Measurements from ENCODE around the gene FASTKD2. TPM values are rescaled to one million over a fixed set of nuclear protein-coding genes. Genes with fewer than 3 reads are reported as not detected.
"Not testable (repeated sequence)": the region's sequence is repeated elsewhere in the genome, so short reads cannot be mapped to it uniquely, and the experiment has no call there.

The FASTKD2 gene
- total and polyA plus RNA-seq, 4 donors, result 9.8 to 41.4 (median 20.2) TPM

DNA sequence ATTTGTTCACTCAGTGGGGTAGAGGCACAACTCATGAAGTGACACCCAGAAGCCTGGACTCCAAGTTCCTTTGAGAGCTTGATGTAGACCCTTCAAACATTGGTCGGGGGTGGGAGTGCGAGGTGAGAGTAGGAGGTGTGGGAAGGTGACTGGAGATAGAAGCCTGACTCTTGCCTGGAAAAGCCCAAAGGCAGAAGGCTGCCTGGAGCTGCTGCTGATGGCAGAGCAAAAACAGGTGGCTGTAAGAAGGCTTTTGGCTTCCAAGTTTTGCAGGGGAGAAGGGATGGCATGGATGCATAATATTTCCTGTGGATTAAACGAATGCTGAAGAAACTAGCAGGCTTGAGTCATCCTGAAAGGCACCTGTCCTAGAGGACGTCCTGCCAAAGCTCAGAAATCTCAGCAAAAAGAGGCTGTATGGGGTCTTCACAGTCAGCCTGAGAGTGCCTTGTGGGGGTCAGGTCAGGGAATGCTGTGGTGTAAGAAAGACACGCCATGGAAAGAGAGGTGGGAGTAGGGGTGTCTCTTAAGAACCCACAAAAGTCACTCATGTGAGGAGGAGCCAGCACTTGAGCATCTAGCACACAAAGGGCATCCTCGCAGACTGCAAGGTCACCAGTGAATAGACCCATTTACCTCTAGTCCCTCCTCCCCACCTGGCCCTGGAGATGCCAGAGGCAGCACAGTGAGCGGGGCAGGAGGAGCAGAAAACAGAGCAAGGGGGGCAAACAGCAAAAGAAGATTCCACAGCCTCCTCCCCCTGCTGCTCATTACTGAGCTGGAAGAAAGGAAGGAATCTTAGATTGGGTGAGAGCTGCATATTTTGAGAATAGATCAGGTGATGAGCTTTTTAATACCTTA is 37.5 kb downstream of the FASTKD2 start:
- TF ChIP-seq, protein P1, sequence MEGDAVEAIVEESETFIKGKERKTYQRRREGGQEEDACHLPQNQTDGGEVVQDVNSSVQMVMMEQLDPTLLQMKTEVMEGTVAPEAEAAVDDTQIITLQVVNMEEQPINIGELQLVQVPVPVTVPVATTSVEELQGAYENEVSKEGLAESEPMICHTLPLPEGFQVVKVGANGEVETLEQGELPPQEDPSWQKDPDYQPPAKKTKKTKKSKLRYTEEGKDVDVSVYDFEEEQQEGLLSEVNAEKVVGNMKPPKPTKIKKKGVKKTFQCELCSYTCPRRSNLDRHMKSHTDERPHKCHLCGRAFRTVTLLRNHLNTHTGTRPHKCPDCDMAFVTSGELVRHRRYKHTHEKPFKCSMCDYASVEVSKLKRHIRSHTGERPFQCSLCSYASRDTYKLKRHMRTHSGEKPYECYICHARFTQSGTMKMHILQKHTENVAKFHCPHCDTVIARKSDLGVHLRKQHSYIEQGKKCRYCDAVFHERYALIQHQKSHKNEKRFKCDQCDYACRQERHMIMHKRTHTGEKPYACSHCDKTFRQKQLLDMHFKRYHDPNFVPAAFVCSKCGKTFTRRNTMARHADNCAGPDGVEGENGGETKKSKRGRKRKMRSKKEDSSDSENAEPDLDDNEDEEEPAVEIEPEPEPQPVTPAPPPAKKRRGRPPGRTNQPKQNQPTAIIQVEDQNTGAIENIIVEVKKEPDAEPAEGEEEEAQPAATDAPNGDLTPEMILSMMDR (IDR thresholded peaks at IDR 0.05; ENCODE audit: control extremely low read depth, extremely low read depth), result no peak
- Histone ChIP-seq H3K27ac (ENCODE audit: low read depth in 1 of 2, low read length in 1 of 2) (no peak overlapping the region), H3K4me3 (no peak overlapping the region), H3K36me3 (ENCODE audit: control insufficient read depth in 4 of 4, insufficient read depth in 4 of 4, low read length in 4 of 4) (no peaks in the 10 kb centered on the region), H3K27me3 (ENCODE audit: control insufficient read depth in 3 of 3, insufficient read depth in 3 of 3, low read length in 2 of 3) (no peaks in the 10 kb centered on the region), H3K4me1 (ENCODE audit: control insufficient read depth in 5 of 5, insufficient read depth in 5 of 5, low read length in 5 of 5) (peaks cover 0 to 8% (median 1%) of the 10 kb centered on the region in 5 donors), H3K9ac (ENCODE audit: insufficient read depth in 1 of 2, low read length in 2 of 2) (no peak overlapping the region), H3K9me3 (ENCODE audit: control insufficient read depth in 4 of 4, insufficient read depth in 3 of 4, low read length in 3 of 4) (no peaks in the 10 kb centered on the region)
- no peak for DNase-seq
- WGBS, 2 donors, result 92% methylated on average over 7 of the region's 7 CpGs
- ATAC-seq (ENCODE audit: insufficient read depth, low FRiP score), result no peak

DNA sequence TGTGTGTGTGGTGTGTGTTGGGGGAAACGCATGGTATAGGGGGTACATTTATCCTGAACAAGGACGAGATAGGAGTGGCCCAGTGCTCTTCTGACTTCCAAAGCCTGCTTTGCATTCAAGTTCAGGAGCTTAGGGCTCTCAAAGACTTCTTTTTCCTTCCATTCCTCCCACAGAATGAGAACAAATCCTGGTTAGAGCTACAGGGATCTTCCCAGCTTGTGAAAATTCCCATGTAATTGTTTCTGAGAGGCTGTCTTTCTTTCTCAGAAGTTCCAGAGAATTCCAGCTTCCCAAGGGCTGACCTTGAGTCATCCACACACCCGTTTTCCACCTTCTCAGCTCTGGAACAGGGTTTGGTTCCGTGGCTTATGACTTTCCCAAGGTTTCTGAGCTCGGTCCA is 38.9 kb downstream of the FASTKD2 start:
- no peak overlapping the region for H3K27ac ChIP-seq (ENCODE audit: low read depth in 1 of 2, low read length in 1 of 2)

DNA sequence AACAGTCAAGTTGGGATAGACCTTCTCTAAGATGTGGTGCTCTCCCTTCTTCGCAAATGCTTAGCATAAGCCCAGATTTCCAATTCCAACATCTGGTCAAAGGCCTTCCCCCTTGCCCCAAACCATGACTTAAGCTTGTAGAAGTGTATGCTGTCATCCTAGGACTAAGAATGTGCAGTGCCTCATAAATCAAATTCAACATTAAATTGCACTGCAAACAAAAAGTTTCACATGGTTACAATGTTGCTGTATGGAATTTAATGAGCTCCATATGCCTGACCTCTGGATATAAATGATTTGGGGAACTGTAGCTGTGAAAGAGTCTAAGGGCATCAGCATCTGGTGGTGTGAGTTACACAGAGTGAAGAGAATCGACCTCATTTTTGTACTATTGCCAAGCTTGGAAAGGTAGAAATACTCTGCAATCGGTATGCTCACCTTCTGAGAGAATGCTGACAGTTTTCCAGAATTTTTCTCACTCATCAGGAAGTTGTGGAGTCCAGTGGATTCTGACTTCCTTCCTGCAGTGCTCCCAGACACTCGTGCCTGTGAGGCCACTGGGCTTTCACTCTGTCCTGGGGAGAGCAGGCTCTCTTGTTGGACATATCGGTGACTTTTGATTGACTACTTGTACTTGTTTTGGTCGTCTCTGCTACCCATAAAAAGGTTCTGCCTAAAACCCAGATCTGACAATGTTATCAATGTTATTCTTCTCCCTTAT is 40.6 kb downstream of the FASTKD2 start:
- DNase-seq, result peak in 1 of 3 donors; percentile 5
- no peak for ATAC-seq (ENCODE audit: insufficient read depth, low FRiP score)
- H3K36me3 ChIP-seq (ENCODE audit: control insufficient read depth in 4 of 4, insufficient read depth in 4 of 4, low read length in 4 of 4), result no peaks in the 10 kb centered on the region
- TF ChIP-seq, protein P1 (IDR thresholded peaks at IDR 0.05; ENCODE audit: control extremely low read depth, extremely low read depth), result no peak
- H3K4me1 ChIP-seq (ENCODE audit: control insufficient read depth in 5 of 5, insufficient read depth in 5 of 5, low read length in 5 of 5), result peaks cover 0 to 7% (median 0%) of the 10 kb centered on the region in 5 donors
- H3K4me3 ChIP-seq, result no peak overlapping the region
- H3K27me3 ChIP-seq (ENCODE audit: control insufficient read depth in 3 of 3, insufficient read depth in 3 of 3, low read length in 2 of 3), result no peaks in the 10 kb centered on the region
- no peaks in the 10 kb centered on the region for H3K9me3 ChIP-seq (ENCODE audit: control insufficient read depth in 4 of 4, insufficient read depth in 3 of 4, low read length in 3 of 4)
- H3K27ac ChIP-seq (ENCODE audit: low read depth in 1 of 2, low read length in 1 of 2), result no peak overlapping the region
- 59 to 69% methylated on average over 6 of the region's 6 CpGs for WGBS, 2 donors
- H3K9ac ChIP-seq (ENCODE audit: insufficient read depth in 1 of 2, low read length in 2 of 2), result no peak overlapping the region

More for the DNA sequence above, 38.9 kb downstream of the FASTKD2 start:
- TF ChIP-seq, protein P1 (IDR thresholded peaks at IDR 0.05; ENCODE audit: control extremely low read depth, extremely low read depth), result no peak
- H3K4me3 ChIP-seq, result no peak overlapping the region
- no peaks in the 10 kb centered on the region for H3K27me3 ChIP-seq (ENCODE audit: control insufficient read depth in 3 of 3, insufficient read depth in 3 of 3, low read length in 2 of 3)
- H3K9ac ChIP-seq (ENCODE audit: insufficient read depth in 1 of 2, low read length in 2 of 2), result no peak overlapping the region
- no peaks in the 10 kb centered on the region for H3K9me3 ChIP-seq (ENCODE audit: control insufficient read depth in 4 of 4, insufficient read depth in 3 of 4, low read length in 3 of 4)
- no peak for DNase-seq
- ATAC-seq (ENCODE audit: insufficient read depth, low FRiP score), result no peak
- H3K36me3 ChIP-seq (ENCODE audit: control insufficient read depth in 4 of 4, insufficient read depth in 4 of 4, low read length in 4 of 4), result no peaks in the 10 kb centered on the region
- WGBS, 2 donors, result 77 to 81% methylated on average over 5 of the region's 5 CpGs
- peaks cover 0 to 8% (median 0%) of the 10 kb centered on the region in 5 donors for H3K4me1 ChIP-seq (ENCODE audit: control insufficient read depth in 5 of 5, insufficient read depth in 5 of 5, low read length in 5 of 5)

DNA sequence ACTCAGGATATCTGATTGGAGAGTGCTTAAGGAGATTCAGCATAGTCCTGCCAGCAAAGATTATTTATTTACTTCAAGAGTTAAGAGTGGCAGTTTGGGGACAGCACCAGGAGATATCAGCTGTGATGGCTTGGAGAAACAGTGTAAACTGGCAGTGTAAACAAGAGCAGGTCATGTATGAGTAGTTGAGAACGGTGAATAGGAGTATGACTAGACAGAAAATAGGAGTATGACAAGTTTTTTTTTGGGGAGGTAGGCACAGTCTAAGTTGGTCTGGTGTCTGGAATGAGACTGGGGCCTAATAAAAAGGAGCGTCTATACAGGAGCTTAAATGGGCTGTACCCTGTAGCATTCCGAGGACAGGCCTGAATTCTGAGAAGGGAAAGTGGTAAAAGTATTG is 42.2 kb downstream of the FASTKD2 start:
- not testable (repeated sequence) for H3K36me3 ChIP-seq (ENCODE audit: control insufficient read depth in 4 of 4, insufficient read depth in 4 of 4, low read length in 4 of 4); H3K27me3 ChIP-seq (ENCODE audit: control insufficient read depth in 3 of 3, insufficient read depth in 3 of 3, low read length in 2 of 3); H3K4me3 ChIP-seq; ATAC-seq (ENCODE audit: insufficient read depth, low FRiP score); DNase-seq; H3K27ac ChIP-seq (ENCODE audit: low read depth in 1 of 2, low read length in 1 of 2); H3K9me3 ChIP-seq (ENCODE audit: control insufficient read depth in 4 of 4, insufficient read depth in 3 of 4, low read length in 3 of 4); H3K4me1 ChIP-seq (ENCODE audit: control insufficient read depth in 5 of 5, insufficient read depth in 5 of 5, low read length in 5 of 5); H3K9ac ChIP-seq (ENCODE audit: insufficient read depth in 1 of 2, low read length in 2 of 2)
- WGBS, 2 donors, result 82 to 97% methylated on average over 2 of the region's 3 CpGs

DNA sequence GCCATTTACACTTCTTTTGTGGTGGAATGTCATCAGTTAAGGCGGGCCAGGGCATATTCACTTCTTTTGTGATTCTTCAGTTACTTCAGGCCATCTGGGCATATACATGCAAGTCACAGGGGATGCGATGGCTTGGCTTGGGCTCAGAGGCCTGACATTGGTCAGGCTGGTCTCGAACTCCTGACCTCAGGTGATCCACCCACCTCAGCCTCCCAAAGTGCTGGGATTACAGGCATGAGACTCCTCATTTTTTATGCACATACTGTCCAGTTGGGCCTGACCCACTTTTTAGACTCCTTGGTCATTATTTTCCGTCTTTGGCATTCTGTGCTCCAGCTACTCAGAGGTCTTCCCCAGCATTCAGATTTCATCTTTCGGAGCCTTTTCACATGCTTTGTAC is 47.1 kb downstream of the FASTKD2 start:
- not testable (repeated sequence) for ATAC-seq (ENCODE audit: insufficient read depth, low FRiP score); DNase-seq; H3K27me3 ChIP-seq (ENCODE audit: control insufficient read depth in 3 of 3, insufficient read depth in 3 of 3, low read length in 2 of 3); H3K9me3 ChIP-seq (ENCODE audit: control insufficient read depth in 4 of 4, insufficient read depth in 3 of 4, low read length in 3 of 4); H3K27ac ChIP-seq (ENCODE audit: low read depth in 1 of 2, low read length in 1 of 2); H3K36me3 ChIP-seq (ENCODE audit: control insufficient read depth in 4 of 4, insufficient read depth in 4 of 4, low read length in 4 of 4); H3K4me1 ChIP-seq (ENCODE audit: control insufficient read depth in 5 of 5, insufficient read depth in 5 of 5, low read length in 5 of 5); H3K9ac ChIP-seq (ENCODE audit: insufficient read depth in 1 of 2, low read length in 2 of 2); H3K4me3 ChIP-seq
- WGBS, 2 donors, result 98 to 99% methylated on average over 5 of the region's 5 CpGs
